Left lung (tissue), 10 donors: ENCODE results near the gene ZNF25. TPM values are rescaled to one million over a fixed set of nuclear protein-coding genes. Genes with fewer than 3 reads are reported as not detected.

Experiments used
- ATAC-seq: fragments of 200-7000 bp; cut with Tn5 transposase; one replicate; pipeline ENCODE4 v1.9.1; 2020; ENCODE audit warnings: moderate library complexity
- DNase-seq, 4 donors: peaks; one replicate each; pipeline ENCODE4 v3.0.0-alpha.2; 2013 to 2020
- H3K27ac ChIP-seq, 2 donors: fragments of 200-600 bp; sonication (generic) in 1 of 2; one replicate each; pipeline versions ENCODE4 v1.5.0 to v1.8.0; 2020 to 2021
- H3K27me3 ChIP-seq, 2 donors: fragments of 200-600 bp; sonication (generic) in 1 of 2; one replicate each; pipeline versions ENCODE4 v1.5.0 to v1.8.0; 2020 to 2021
- H3K36me3 ChIP-seq, 2 donors: fragments of 200-600 bp; sonication (generic) in 1 of 2; one replicate each; pipeline versions ENCODE4 v1.5.0 to v1.8.0; 2020 to 2021
- H3K4me1 ChIP-seq, 2 donors: fragments of 200-600 bp; one replicate each; pipeline ENCODE4 v1.8.0; 2021
- H3K4me3 ChIP-seq, 2 donors: fragments of 200-600 bp; sonication (generic) in 1 of 2; one replicate each; pipeline versions ENCODE4 v1.5.0 to v1.8.0; 2020 to 2021; ENCODE audit warnings: mild to moderate bottlenecking in 1 of 2
- H3K9me3 ChIP-seq, 2 donors: fragments of 200-600 bp; sonication (generic) in 1 of 2; one replicate each; pipeline versions ENCODE4 v1.5.0 to v1.8.0; 2020 to 2021
- CTCF ChIP-seq, 2 donors: fragments of 200-600 bp; sonication (generic) in 1 of 2; IDR thresholded peaks; one replicate each; pipeline versions ENCODE4 v1.5.0 to v1.8.0; 2021; ENCODE audit warnings: antibody characterized with exemption in 2 of 2
- intact Hi-C, 2 donors: fragments of 100-400 bp; cut with DNase I; formaldehyde crosslinking; loops; one replicate each; pipeline versions ENCODE4 v1.11.2 to v1.14.2; 2022
- polyA plus RNA-seq, 6 donors: library from polyadenylated mRNA; unstranded; fragments of 120-200 nt; gene quantifications; one replicate each; pipeline ENCODE4 v1.2.1, GENCODE V29; 2013; ENCODE audit not compliant: insufficient read length in 6 of 6
- total RNA-seq, 2 donors: library from RNA; stranded (reverse); fragmentation: NEBNext Ultra II Directional; extraction: Animal tissue kit (Norgen Biotek cat#: 25700); gene quantifications; one replicate each; pipeline ENCODE4 v1.2.1, GENCODE V29; 2021
- donor health status: DM: no; HTN: yes; CAD: no.
- donor health status: DM: no; HTN: no; CAD: no.

ZNF25 gene
- total and polyA plus RNA-seq, 8 donors, result 8.7 to 19.4 (median 15.7) TPM

DNA sequence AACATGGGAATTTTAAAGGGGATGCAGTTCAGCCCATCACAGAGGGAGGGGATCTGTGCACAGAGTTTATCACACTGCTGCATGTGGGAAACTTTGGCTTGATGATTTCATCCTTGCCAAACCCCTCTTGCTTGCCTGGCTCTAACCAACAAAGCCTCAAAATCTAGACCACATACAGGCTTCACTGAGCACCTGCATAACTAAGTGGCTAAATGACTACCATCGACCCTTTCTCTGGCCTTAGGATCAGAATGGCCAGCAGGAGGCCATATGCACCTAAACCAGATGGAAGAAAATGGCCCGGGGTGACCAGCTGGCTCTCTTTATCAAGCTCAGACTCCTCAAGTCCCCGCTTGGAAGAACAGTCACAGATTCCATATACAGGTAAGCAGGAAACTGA is 15.6 kb upstream of the ZNF25 start:
- Histone ChIP-seq H3K4me3 (no peak overlapping the region), H3K36me3 (no peaks in the 10 kb centered on the region), H3K27ac (no peak overlapping the region), H3K9me3 (no peaks in the 10 kb centered on the region), H3K4me1 (no peaks in the 10 kb centered on the region), H3K27me3 (no peaks in the 10 kb centered on the region)
- no peak for TF ChIP-seq CTCF (IDR thresholded peaks at IDR 0.05)
- ATAC-seq (no peak), DNase-seq (no peak)
- intact Hi-C loops, result no loop called here

GRCh38 chr10:37991655-37992054 is 15.2 kb upstream of the ZNF25 start:
- TF ChIP-seq CTCF (IDR thresholded peaks at IDR 0.05), result no peak
- Histone ChIP-seq H3K27ac (no peak overlapping the region), H3K27me3 (no peaks in the 10 kb centered on the region), H3K36me3 (no peaks in the 10 kb centered on the region), H3K9me3 (no peaks in the 10 kb centered on the region), H3K4me1 (no peaks in the 10 kb centered on the region), H3K4me3 (no peak overlapping the region)
- DNase-seq, result no peak
- intact Hi-C loops, result no loop called here
- ATAC-seq, result no peak

DNA sequence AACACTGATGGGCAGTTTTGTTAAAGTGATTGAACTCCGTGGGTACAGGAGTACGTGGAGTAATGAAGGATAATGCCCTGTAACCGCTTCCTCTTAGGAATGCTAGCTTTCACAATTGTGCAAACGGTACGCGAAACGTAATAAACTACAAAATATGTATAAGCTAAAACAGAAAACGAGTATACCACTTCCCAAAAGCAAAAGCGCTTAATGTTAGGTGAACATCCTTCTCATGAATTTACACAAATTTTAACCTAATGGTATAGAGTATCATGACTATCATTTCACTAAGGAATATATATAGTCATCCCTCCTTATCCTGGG is 395 bp upstream of the ZNF25 start:
- Histone ChIP-seq H3K36me3 (no peaks in the 10 kb centered on the region), H3K9me3 (no peaks in the 10 kb centered on the region), H3K4me1 (peaks cover 0 to 17% of the 10 kb centered on the region in 2 donors), H3K27ac (peak overlapping the region; percentile 94 to 98), H3K27me3 (no peaks in the 10 kb centered on the region), H3K4me3 (peak overlapping the region; percentile 28 to 63)
- intact Hi-C loops, result no loop called here
- DNase-seq (no peak), ATAC-seq (no peak)
- peak in 1 of 2 donors; percentile 45 for TF ChIP-seq CTCF (IDR thresholded peaks at IDR 0.05)

GRCh38 chr10:37975401-37975991 is 951 bp downstream of the ZNF25 start:
- H3K4me3 ChIP-seq, result peak overlapping the region; percentile 63 to 69
- peak overlapping the region; percentile 94 to 98 for H3K27ac ChIP-seq
- intact Hi-C loops, result no loop called here
- H3K4me1 ChIP-seq, result peaks cover 0 to 17% of the 10 kb centered on the region in 2 donors
- no peaks in the 10 kb centered on the region for H3K9me3 ChIP-seq
- ATAC-seq, result peak; percentile 1
- DNase-seq, result peak in 2 of 4 donors; percentile 24 to 32
- TF ChIP-seq CTCF (IDR thresholded peaks at IDR 0.05), result no peak
- no peaks in the 10 kb centered on the region for H3K27me3 ChIP-seq
- no peaks in the 10 kb centered on the region for H3K36me3 ChIP-seq

- Histone ChIP-seq H3K4me1 (peaks cover 0 to 17% of the 10 kb centered on the region in 2 donors), H3K4me3 (no peak overlapping the region), H3K9me3 (peaks cover 0 to under 1% of the 10 kb centered on the region in 2 donors), H3K36me3 (peaks cover 0 to 19% of the 10 kb centered on the region in 2 donors), H3K27ac (no peak overlapping the region), H3K27me3 (no peaks in the 10 kb centered on the region)
- no peak for TF ChIP-seq CTCF (IDR thresholded peaks at IDR 0.05)
- intact Hi-C loops, result no loop called here
- DNase-seq (no peak), ATAC-seq (no peak)
Measured at GRCh38 chr10:37972396-37972795, 4.1 kb downstream of the ZNF25 start.
